ENCODE results near the gene PDF. TPM values are rescaled to one million over a fixed set of nuclear protein-coding genes. Genes with fewer than 3 reads are reported as not detected.
A peak's percentile ranks its signal among the peaks of the same experiment; 100 is the strongest.

The PDF gene
- total and polyA plus RNA-seq, 2 of the 13 experiments (the other 11 are each of a cell fraction or from before 2014, with no cell fraction given) = 12.4 to 48.8 TPM

DNA sequence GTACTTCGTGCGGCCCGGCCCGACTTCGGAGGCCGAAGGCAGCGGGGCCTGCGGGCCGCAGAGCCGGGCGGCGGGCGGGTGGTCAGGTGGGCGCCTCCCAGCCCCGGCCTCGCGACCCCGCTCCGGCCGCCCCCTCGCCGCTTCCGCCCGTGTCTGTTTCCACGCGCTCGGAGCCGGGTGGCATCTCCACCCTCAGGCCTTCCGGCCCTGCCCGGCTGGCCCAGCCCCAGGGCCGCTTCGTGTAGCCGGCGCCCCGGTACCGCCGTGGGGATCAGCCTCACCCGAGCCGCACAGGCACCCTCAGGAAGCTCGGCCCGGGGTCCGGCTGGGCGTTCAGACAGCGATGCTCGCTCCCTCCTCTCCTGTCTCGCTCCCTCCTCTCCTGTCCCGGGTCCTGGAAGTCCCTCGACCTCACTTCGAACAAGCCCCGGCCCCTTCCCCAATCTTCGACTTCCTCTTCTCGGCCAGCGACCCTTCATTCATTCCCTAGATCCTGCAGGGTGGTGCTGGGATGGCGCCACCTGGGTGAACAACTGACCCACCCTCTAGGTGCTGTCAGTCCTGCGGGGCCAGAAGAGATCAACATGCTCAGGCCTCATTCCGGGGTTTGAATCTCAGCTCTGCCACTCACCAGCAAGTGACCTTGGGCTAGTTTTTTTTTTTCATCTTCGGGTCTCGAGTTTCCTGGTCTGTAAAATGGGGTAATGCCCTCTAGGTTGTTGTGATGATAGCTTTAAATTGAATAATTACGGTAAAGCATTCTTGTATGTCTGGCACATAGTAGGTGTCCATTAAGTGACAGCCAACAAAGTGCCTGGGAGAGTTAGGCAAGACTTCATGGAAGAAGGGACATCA, 18.6 kb downstream of the PDF start (continued):
- TF ChIP-seq ZBED4 (CRISPR knock-in tag; IDR thresholded peaks at IDR 0.05; ENCODE audit: borderline replicate concordance) (no peak), ZNF75D (CRISPR knock-in tag; IDR thresholded peaks at IDR 0.05; ENCODE audit: borderline replicate concordance) (no peak), KLF6 (CRISPR knock-in tag; IDR thresholded peaks at IDR 0.05) (peak; percentile 33; the same call in 1 of the 2 replicates), ZNF841 (CRISPR knock-in tag; IDR thresholded peaks at IDR 0.05; ENCODE audit: borderline replicate concordance) (no peak), ZFP41 (CRISPR knock-in tag; IDR thresholded peaks at IDR 0.05; ENCODE audit: borderline replicate concordance) (no peak), SNAPC2 (CRISPR knock-in tag; IDR thresholded peaks at IDR 0.05) (no peak; the same call in 1 of the 2 replicates), PTBP1 (IDR thresholded peaks at IDR 0.05; ENCODE audit: low read depth, low read length, poor library complexity, severe bottlenecking) (no peak), SRF (IDR thresholded peaks at IDR 0.05; ENCODE audit: low read depth, low read length) (no peak), SALL2 (CRISPR knock-in tag; IDR thresholded peaks at IDR 0.05) (peak; percentile 79), ZFP62 (CRISPR knock-in tag; IDR thresholded peaks at IDR 0.05) (no peak), ZNF749 (CRISPR knock-in tag; IDR thresholded peaks at IDR 0.05; ENCODE audit: borderline replicate concordance) (no peak), MBD4 (IDR thresholded peaks at IDR 0.05; ENCODE audit: borderline replicate concordance, low read length) (no peak), FOXP4 (CRISPR knock-in tag; IDR thresholded peaks at IDR 0.05) (0 out of 2 replicates have a peak, but pooled peaks have one; percentile 54), PREB (CRISPR knock-in tag; IDR thresholded peaks at IDR 0.05) (no peak), NCOA2 (CRISPR knock-in tag; IDR thresholded peaks at IDR 0.05) (no peak), RFXAP (CRISPR knock-in tag; IDR thresholded peaks at IDR 0.05; ENCODE audit: borderline replicate concordance) (no peak), CEBPB (IDR thresholded peaks at IDR 0.05; ENCODE audit: borderline replicate concordance, low read depth, low read length) (no peak)
- TF ChIP-seq, protein P1, sequence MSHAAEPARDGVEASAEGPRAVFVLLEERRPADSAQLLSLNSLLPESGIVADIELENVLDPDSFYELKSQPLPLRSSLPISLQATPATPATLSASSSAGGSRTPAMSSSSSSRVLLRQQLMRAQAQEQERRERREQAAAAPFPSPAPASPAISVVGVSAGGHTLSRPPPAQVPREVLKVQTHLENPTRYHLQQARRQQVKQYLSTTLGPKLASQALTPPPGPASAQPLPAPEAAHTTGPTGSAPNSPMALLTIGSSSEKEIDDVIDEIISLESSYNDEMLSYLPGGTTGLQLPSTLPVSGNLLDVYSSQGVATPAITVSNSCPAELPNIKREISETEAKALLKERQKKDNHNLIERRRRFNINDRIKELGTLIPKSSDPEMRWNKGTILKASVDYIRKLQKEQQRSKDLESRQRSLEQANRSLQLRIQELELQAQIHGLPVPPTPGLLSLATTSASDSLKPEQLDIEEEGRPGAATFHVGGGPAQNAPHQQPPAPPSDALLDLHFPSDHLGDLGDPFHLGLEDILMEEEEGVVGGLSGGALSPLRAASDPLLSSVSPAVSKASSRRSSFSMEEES (CRISPR knock-in tag; IDR thresholded peaks at IDR 0.05) = peak; percentile 44; the same call in 1 of the 2 replicates
